D721Med (cell line): ENCODE measurements around the gene NR1I3.
A peak's percentile ranks its signal among the peaks of the same experiment; 100 is the strongest.

Experiments used
- DNase-seq: peaks from one replicate; pipeline ENCODE4 v3.0.0; 2011; ENCODE audit warnings: low spot score; ENCODE audit not compliant: insufficient read length
- FAIRE-seq: peaks from 2 replicates; lab custom pipeline; 2011; peaks lifted over from hg19 to GRCh38; lab: Jason Lieb, UNC
- CTCF ChIP-seq: IDR thresholded peaks from 2 replicates; pipeline ENCODE4 v1.5.1; 2012; ENCODE audit warnings: mild to moderate bottlenecking, control low read depth; ENCODE audit not compliant: insufficient read depth; ENCODE audit errors: missing control alignments

Gene NR1I3

GRCh38 chr1:161201836-161202712 lies 35.9 kb downstream of the NR1I3 start, which contains the start of gene NDUFS2:
Gene NDUFS2 (plus strand): TSS chr1:161202367. CDS start chr1:161202386, 19 bp downstream.
- FAIRE-seq: peak; percentile 87
- peak; percentile 40 for TF ChIP-seq CTCF
- DNase-seq: peak; percentile 92

GRCh38 chr1:161200992-161201835 lies 36.8 kb downstream of the NR1I3 start:
- FAIRE-seq: no peak
- TF ChIP-seq CTCF: no peak
- no peak for DNase-seq

GRCh38 chr1:161200421-161200991 lies 37.5 kb downstream of the NR1I3 start:
- DNase-seq (no peak), FAIRE-seq (no peak)
- no peak for TF ChIP-seq CTCF

- DNase-seq (no peak), FAIRE-seq (no peak)
- TF ChIP-seq CTCF: no peak
These were observed 38.4 kb downstream of the NR1I3 start for GRCh38 chr1:161199506-161200139.

GRCh38 chr1:161198897-161199431 lies 39.0 kb downstream of the NR1I3 start, which contains the start of gene ADAMTS4:
Gene ADAMTS4 (minus strand): TSS chr1:161199054. CDS start chr1:161198627, 427 bp downstream.
- no peak for TF ChIP-seq CTCF
- no peak for FAIRE-seq
- DNase-seq: no peak

- DNase-seq: no peak
- TF ChIP-seq CTCF: no peak
- no peak for FAIRE-seq
These were observed 39.7 kb downstream of the NR1I3 start for GRCh38 chr1:161198194-161198896.
